T-helper 2 cell (primary cell): Measurements from ENCODE around the gene ATF7.

Experiments used
- DNase-seq, 5 experiments: peaks; one replicate each; pipeline versions ENCODE4 v3.0.0 to v3.0.0-alpha.2; 2012 to 2022

The ATF7 gene

GRCh38 chr12:53518381-53518780, 107.8 kb downstream of the ATF7 start:
- no peak for DNase-seq

GRCh38 chr12:53516758-53517455, 109.3 kb downstream of the ATF7 start:
- DNase-seq: no peak

- DNase-seq: no peak
Observed at GRCh38 chr12:53515291-53515680, 110.9 kb downstream of the ATF7 start.

GRCh38 chr12:53514628-53515290, 111.4 kb downstream of the ATF7 start:
- DNase-seq: no peak

GRCh38 chr12:53513712-53514410, 112.3 kb downstream of the ATF7 start:
- DNase-seq: no peak

GRCh38 chr12:53510181-53510812, 115.9 kb downstream of the ATF7 start:
- no peak for DNase-seq

GRCh38 chr12:53508534-53509170, 117.5 kb downstream of the ATF7 start:
- peak; percentile 41 to 75 (median 69) for DNase-seq

- no peak for DNase-seq
Observed at GRCh38 chr12:53507603-53507885, 118.6 kb downstream of the ATF7 start.

- no peak for DNase-seq
Observed at GRCh38 chr12:53506881-53507602, 119.1 kb downstream of the ATF7 start, which contains the start of gene NPFF. NPFF (minus strand) TSS chr12:53507484; CDS start chr12:53507474, 10 bp downstream.

- DNase-seq: no peak
Observed at GRCh38 chr12:53506450-53506785, 119.8 kb downstream of the ATF7 start.

GRCh38 chr12:53505555-53506449, 120.4 kb downstream of the ATF7 start:
- no peak for DNase-seq

GRCh38 chr12:53505086-53505485, 121.1 kb downstream of the ATF7 start:
- DNase-seq: no peak

- no peak for DNase-seq
Observed at GRCh38 chr12:53504004-53504920, 121.9 kb downstream of the ATF7 start.

- DNase-seq: no peak
Observed at GRCh38 chr12:53502983-53503728, 123.0 kb downstream of the ATF7 start.

- no peak for DNase-seq
Observed at GRCh38 chr12:53502331-53502730, 123.9 kb downstream of the ATF7 start.

- no peak for DNase-seq
Observed at GRCh38 chr12:53501615-53502181, 124.5 kb downstream of the ATF7 start.

GRCh38 chr12:53500776-53501614, 125.2 kb downstream of the ATF7 start, which contains the start of gene TARBP2:
TARBP2 (plus strand) TSS chr12:53501283; CDS start chr12:53501409, 126 bp downstream.
- peak; percentile 90 to 99 (median 97) for DNase-seq
